ENCODE data around the gene LRMDA.
A peak's percentile ranks its signal among the peaks of the same experiment; 100 is the strongest.

Gene LRMDA

GRCh38 chr10:75402486-75403143 is 28.8 kb upstream of the LRMDA start:
- Histone ChIP-seq H3K9me3 (ENCODE audit: control insufficient read depth, low read length) (no peaks in the 10 kb centered on the region), H2BK12ac (ENCODE audit: low read length in 2 of 2) (peak overlapping the region; percentile 46 to 82), H3K79me1 (replicated peaks; ENCODE audit: low read length, poor library complexity, severe bottlenecking) (peaks cover 3% of the 10 kb centered on the region), H3K36me3 (ENCODE audit: control insufficient read depth in 1 of 2, insufficient read depth in 2 of 2, low read depth in 1 of 2, low read length in 2 of 2) (peaks cover 17 to 23% of the 10 kb centered on the region in 2 experiments), H3K4ac (ENCODE audit: low read depth in 1 of 2, low read length in 2 of 2) (peak overlapping the region in 1 of 2 experiments; percentile 6), H2BK15ac (ENCODE audit: low read depth, poor library complexity, severe bottlenecking) (peak overlapping the region; percentile 94), H4K91ac (ENCODE audit: low read length) (peak overlapping the region; percentile 57), H2BK120ac (ENCODE audit: low read depth, low read length) (no peak overlapping the region), H3K4me3 (ENCODE audit: insufficient read depth in 1 of 2, low read depth in 1 of 2, low read length in 2 of 2) (peak overlapping the region; percentile 48 to 97), H3K23ac (ENCODE audit: low read length in 2 of 2) (no peak overlapping the region), H3K27me3 (ENCODE audit: control insufficient read depth in 1 of 2, insufficient read depth in 1 of 2, low read length in 2 of 2) (peaks cover 0 to 50% of the 10 kb centered on the region in 2 experiments), H3K14ac (ENCODE audit: low read length in 2 of 2) (no peak overlapping the region), H3K4me1 (ENCODE audit: control insufficient read depth, insufficient read depth, low read depth, low read length) (peaks cover 45% of the 10 kb centered on the region), H3K9ac (ENCODE audit: low read length) (peak overlapping the region; percentile 100), H4K8ac (ENCODE audit: low read length) (peak overlapping the region; percentile 52), H2AK5ac (ENCODE audit: low read length, severe bottlenecking) (no peak overlapping the region), H2BK5ac (ENCODE audit: low read depth, low read length, poor library complexity, severe bottlenecking) (peak overlapping the region; percentile 39), H3K27ac (ENCODE audit: low read length, poor library complexity, severe bottlenecking) (peak overlapping the region; percentile 64), H2AFZ (ENCODE audit: low read depth, low read length) (no peak overlapping the region), H3K18ac (ENCODE audit: low read depth in 1 of 2, low read length in 2 of 2) (peak overlapping the region; percentile 40 to 88), H3K4me2 (ENCODE audit: low read length, poor library complexity, severe bottlenecking) (peak overlapping the region; percentile 87)
- DNase-seq = no peak
- under 1% methylated on average over 39 of the region's 42 CpGs for WGBS

GRCh38 chr10:75403144-75403938 is 28.1 kb upstream of the LRMDA start:
- peaks cover 13 to 23% of the 10 kb centered on the region in 2 experiments for H3K36me3 ChIP-seq (ENCODE audit: control insufficient read depth in 1 of 2, insufficient read depth in 2 of 2, low read depth in 1 of 2, low read length in 2 of 2)
- peak overlapping the region; percentile 40 to 82 for H3K18ac ChIP-seq (ENCODE audit: low read depth in 1 of 2, low read length in 2 of 2)
- peak overlapping the region in 1 of 2 experiments; percentile 34 for H3K4ac ChIP-seq (ENCODE audit: low read depth in 1 of 2, low read length in 2 of 2)
- H2BK12ac ChIP-seq (ENCODE audit: low read length in 2 of 2) = peak overlapping the region; percentile 46 to 82
- peak overlapping the region; percentile 48 to 97 for H3K4me3 ChIP-seq (ENCODE audit: insufficient read depth in 1 of 2, low read depth in 1 of 2, low read length in 2 of 2)
- DNase-seq = peak; percentile 70
- no peak overlapping the region for H2AK5ac ChIP-seq (ENCODE audit: low read length, severe bottlenecking)
- peaks cover 0 to 56% of the 10 kb centered on the region in 2 experiments for H3K27me3 ChIP-seq (ENCODE audit: control insufficient read depth in 1 of 2, insufficient read depth in 1 of 2, low read length in 2 of 2)
- H4K91ac ChIP-seq (ENCODE audit: low read length) = peak overlapping the region; percentile 57
- no peak overlapping the region for H3K27ac ChIP-seq (ENCODE audit: low read length, poor library complexity, severe bottlenecking)
- no peak overlapping the region for H3K14ac ChIP-seq (ENCODE audit: low read length in 2 of 2)
- no peaks in the 10 kb centered on the region for H3K9me3 ChIP-seq (ENCODE audit: control insufficient read depth, low read length)
- H3K23ac ChIP-seq (ENCODE audit: low read length in 2 of 2) = peak overlapping the region in 1 of 2 experiments; percentile 71
- peak overlapping the region; percentile 100 for H3K9ac ChIP-seq (ENCODE audit: low read length)
- H3K79me1 ChIP-seq (replicated peaks; ENCODE audit: low read length, poor library complexity, severe bottlenecking) = peaks cover 3% of the 10 kb centered on the region
- peaks cover 51% of the 10 kb centered on the region for H3K4me1 ChIP-seq (ENCODE audit: control insufficient read depth, insufficient read depth, low read depth, low read length)
- H2AFZ ChIP-seq (ENCODE audit: low read depth, low read length) = no peak overlapping the region
- peak overlapping the region; percentile 52 for H4K8ac ChIP-seq (ENCODE audit: low read length)
- H2BK120ac ChIP-seq (ENCODE audit: low read depth, low read length) = peak overlapping the region; percentile 89
- under 1% methylated on average over 40 of the region's 56 CpGs for WGBS
- no peak overlapping the region for H2BK5ac ChIP-seq (ENCODE audit: low read depth, low read length, poor library complexity, severe bottlenecking)
- peak overlapping the region; percentile 94 for H2BK15ac ChIP-seq (ENCODE audit: low read depth, poor library complexity, severe bottlenecking)
- H3K4me2 ChIP-seq (ENCODE audit: low read length, poor library complexity, severe bottlenecking) = peak overlapping the region; percentile 87

GRCh38 chr10:75403939-75404814 is 27.2 kb upstream of the LRMDA start:
- 2% methylated on average over 57 of the region's 58 CpGs for WGBS

More at GRCh38 chr10:75403939-75404814, 27.2 kb upstream of the LRMDA start:
- Histone ChIP-seq H3K36me3 (ENCODE audit: control insufficient read depth in 1 of 2, insufficient read depth in 2 of 2, low read depth in 1 of 2, low read length in 2 of 2) (peaks cover 7 to 15% of the 10 kb centered on the region in 2 experiments), H2AK5ac (ENCODE audit: low read length, severe bottlenecking) (no peak overlapping the region), H3K9me3 (ENCODE audit: control insufficient read depth, low read length) (no peaks in the 10 kb centered on the region), H3K18ac (ENCODE audit: low read depth in 1 of 2, low read length in 2 of 2) (peak overlapping the region in 1 of 2 experiments; percentile 75), H3K9ac (ENCODE audit: low read length) (peak overlapping the region; percentile 100), H4K8ac (ENCODE audit: low read length) (peak overlapping the region; percentile 16), H3K27me3 (ENCODE audit: control insufficient read depth in 1 of 2, insufficient read depth in 1 of 2, low read length in 2 of 2) (peaks cover 0 to 64% of the 10 kb centered on the region in 2 experiments), H2BK120ac (ENCODE audit: low read depth, low read length) (no peak overlapping the region), H3K4me1 (ENCODE audit: control insufficient read depth, insufficient read depth, low read depth, low read length) (peaks cover 50% of the 10 kb centered on the region), H3K79me1 (replicated peaks; ENCODE audit: low read length, poor library complexity, severe bottlenecking) (peaks cover 3% of the 10 kb centered on the region), H2AFZ (ENCODE audit: low read depth, low read length) (no peak overlapping the region), H4K91ac (ENCODE audit: low read length) (no peak overlapping the region), H3K14ac (ENCODE audit: low read length in 2 of 2) (peak overlapping the region in 1 of 2 experiments; percentile 2), H3K4me2 (ENCODE audit: low read length, poor library complexity, severe bottlenecking) (peak overlapping the region; percentile 87), H2BK5ac (ENCODE audit: low read depth, low read length, poor library complexity, severe bottlenecking) (no peak overlapping the region), H2BK12ac (ENCODE audit: low read length in 2 of 2) (peak overlapping the region in 1 of 2 experiments; percentile 89), H2BK15ac (ENCODE audit: low read depth, poor library complexity, severe bottlenecking) (peak overlapping the region; percentile 44), H3K27ac (ENCODE audit: low read length, poor library complexity, severe bottlenecking) (no peak overlapping the region), H3K4ac (ENCODE audit: low read depth in 1 of 2, low read length in 2 of 2) (peak overlapping the region in 1 of 2 experiments; percentile 11), H3K23ac (ENCODE audit: low read length in 2 of 2) (peak overlapping the region in 1 of 2 experiments; percentile 90), H3K4me3 (ENCODE audit: insufficient read depth in 1 of 2, low read depth in 1 of 2, low read length in 2 of 2) (peak overlapping the region in 1 of 2 experiments; percentile 97)
- no peak for DNase-seq

All from mesenchymal stem cell (in vitro differentiated cells and primary cell).